Neural crest cell (in vitro differentiated cells): ENCODE measurements around the gene TMEM263. TPM values are rescaled to one million over a fixed set of nuclear protein-coding genes. Genes with fewer than 3 reads are reported as not detected.
A peak's percentile ranks its signal among the peaks of the same experiment; 100 is the strongest.

Source experiments
- DNase-seq: peaks from one replicate; pipeline ENCODE4 v3.0.0; 2021; ENCODE audit warnings: low read depth, mixed read lengths, low spot score
- H3K27ac Mint-ChIP-seq: one replicate; pipeline ENCODE4 v1.8.0; 2021; ENCODE audit warnings: mild to moderate bottlenecking, mixed read lengths; ENCODE audit not compliant: unreplicated experiment
- H3K27me3 Mint-ChIP-seq: 2 replicates; pipeline ENCODE4 v1.8.0; 2021; ENCODE audit warnings: low read depth, mild to moderate bottlenecking, mixed read lengths
- H3K36me3 Mint-ChIP-seq: 2 replicates; pipeline ENCODE4 v1.8.0; 2021; ENCODE audit warnings: low read depth, mild to moderate bottlenecking, mixed read lengths
- H3K4me1 Mint-ChIP-seq: 2 replicates; pipeline ENCODE4 v1.8.0; 2021; ENCODE audit warnings: mixed read lengths
- H3K4me3 Mint-ChIP-seq: one replicate; pipeline ENCODE4 v1.8.0; 2021; ENCODE audit warnings: mild to moderate bottlenecking, mixed read lengths
- H3K9me3 Mint-ChIP-seq: 2 replicates; pipeline ENCODE4 v1.8.0; 2021; ENCODE audit warnings: mixed read lengths
- CTCF ChIP-seq: fragments of 200-600 bp; sonication (generic); conservative IDR thresholded peaks from 2 replicates; pipeline ENCODE4 v1.5.0; 2021; ENCODE audit warnings: antibody characterized with exemption, mild to moderate bottlenecking
- total RNA-seq: library from RNA; stranded (reverse); gene quantifications from 2 replicates; pipeline ENCODE4 v1.2.1, GENCODE V29; 2021

The TMEM263 gene
- total RNA-seq, 1 donor from 2014 or later = 27.9 TPM

GRCh38 chr12:106947461-106947860 is 8.2 kb upstream of the TMEM263 start:
- H3K9me3 Mint-ChIP-seq = peaks cover 19% of the 10 kb centered on the region
- no peaks in the 10 kb centered on the region for H3K4me1 Mint-ChIP-seq
- peaks cover 2% of the 10 kb centered on the region for H3K27me3 Mint-ChIP-seq
- H3K4me3 Mint-ChIP-seq = no peak overlapping the region
- H3K36me3 Mint-ChIP-seq = peaks cover 8% of the 10 kb centered on the region
- no peak overlapping the region for H3K27ac Mint-ChIP-seq
- no peak for TF ChIP-seq CTCF
- no peak for DNase-seq

GRCh38 chr12:106950591-106950990 is 5.1 kb upstream of the TMEM263 start:
- no peak overlapping the region for H3K27ac Mint-ChIP-seq
- H3K36me3 Mint-ChIP-seq = peaks cover 8% of the 10 kb centered on the region
- no peak for TF ChIP-seq CTCF
- H3K27me3 Mint-ChIP-seq = peaks cover 2% of the 10 kb centered on the region
- H3K4me3 Mint-ChIP-seq = no peak overlapping the region
- DNase-seq = no peak
- H3K9me3 Mint-ChIP-seq = peaks cover 19% of the 10 kb centered on the region
- H3K4me1 Mint-ChIP-seq = peaks cover 3% of the 10 kb centered on the region

- peaks cover 8% of the 10 kb centered on the region for H3K9me3 Mint-ChIP-seq
- H3K4me1 Mint-ChIP-seq = peaks cover 21% of the 10 kb centered on the region
- H3K36me3 Mint-ChIP-seq = peaks cover 5% of the 10 kb centered on the region
- peak overlapping the region; percentile 66 for H3K4me3 Mint-ChIP-seq
- peaks cover 2% of the 10 kb centered on the region for H3K27me3 Mint-ChIP-seq
- H3K27ac Mint-ChIP-seq = no peak overlapping the region
- no peak for TF ChIP-seq CTCF
- DNase-seq = no peak
These were observed 2.1 kb upstream of the TMEM263 start for GRCh38 chr12:106953352-106954250.

- Mint-ChIP-seq H3K27ac (peak overlapping the region; percentile 54), H3K27me3 (no peaks in the 10 kb centered on the region), H3K9me3 (no peaks in the 10 kb centered on the region), H3K36me3 (peaks cover 2% of the 10 kb centered on the region), H3K4me1 (peaks cover 21% of the 10 kb centered on the region), H3K4me3 (peak overlapping the region; percentile 95)
- no peak for TF ChIP-seq CTCF
- DNase-seq = peak; percentile 6
These were observed 988 bp upstream of the TMEM263 start for GRCh38 chr12:106954462-106955376.

GRCh38 chr12:106956048-106956578 is 406 bp downstream of the TMEM263 start:
- H3K4me3 Mint-ChIP-seq = peak overlapping the region; percentile 97
- no peak for DNase-seq
- H3K36me3 Mint-ChIP-seq = peaks cover 2% of the 10 kb centered on the region
- H3K4me1 Mint-ChIP-seq = peaks cover 21% of the 10 kb centered on the region
- no peaks in the 10 kb centered on the region for H3K9me3 Mint-ChIP-seq
- peak overlapping the region; percentile 92 for H3K27ac Mint-ChIP-seq
- H3K27me3 Mint-ChIP-seq = no peaks in the 10 kb centered on the region
- TF ChIP-seq CTCF = no peak
